Activated T-cell treated with anti-CD3 and anti-CD28 coated beads, Interleukin-2, amount 50 U/mL, for 1 hour (primary cell): Measurements from ENCODE around the gene GJC1.
"Not testable (repeated sequence)": the region's sequence is repeated elsewhere in the genome, so short reads cannot be mapped to it uniquely, and the experiment has no call there.

Source experiments
- DNase-seq: peaks from one replicate; pipeline ENCODE4 v3.0.0-alpha.2; 2020

Gene GJC1

GRCh38 chr17:44757918-44758413 lies 72.1 kb downstream of the GJC1 start:
- DNase-seq, result no peak

- no peak for DNase-seq
These were observed 72.8 kb downstream of the GJC1 start for GRCh38 chr17:44757045-44757917.

- DNase-seq, result not testable (repeated sequence)
These were observed 74.9 kb downstream of the GJC1 start for GRCh38 chr17:44755180-44755579.

GRCh38 chr17:44754276-44754675 lies 75.8 kb downstream of the GJC1 start:
- DNase-seq, result no peak

GRCh38 chr17:44752953-44753861 lies 76.9 kb downstream of the GJC1 start:
- no peak for DNase-seq

GRCh38 chr17:44751806-44752205 lies 78.3 kb downstream of the GJC1 start:
- no peak for DNase-seq

- no peak for DNase-seq
These were observed 78.8 kb downstream of the GJC1 start for GRCh38 chr17:44751331-44751730.

- DNase-seq, result no peak
These were observed 80.1 kb downstream of the GJC1 start for GRCh38 chr17:44749980-44750318.

- no peak for DNase-seq
These were observed 80.8 kb downstream of the GJC1 start for GRCh38 chr17:44749076-44749979.
